HEK293T (cell line): ENCODE results near the gene LPCAT1.
"Not testable (repeated sequence)": the region's sequence is repeated elsewhere in the genome, so short reads cannot be mapped to it uniquely, and the experiment has no call there.

Experiments used
- CTCF ChIA-PET: fragments of 350-600 bp; formaldehyde crosslinking; extraction: SDS; loops from one replicate; lab custom pipeline; 2021; ENCODE audit warnings: antibody characterized with exemption, inconsistent platforms; lab: Yijun Ruan, JAX
- POLR2A ChIA-PET: fragments of 350-600 bp; formaldehyde crosslinking; extraction: SDS; loops from one replicate; lab custom pipeline; 2020; ENCODE audit warnings: antibody characterized with exemption, inconsistent platforms; lab: Yijun Ruan, JAX
- DNase-seq: peaks from one replicate; pipeline ENCODE4 v3.0.0; 2012; ENCODE audit warnings: mixed read lengths; ENCODE audit errors: extremely low spot score
- ARNT ChIP-seq: fragments of 450-650 bp; IDR thresholded peaks from 2 replicates; pipeline ENCODE4 v1.6.1; 2017; ENCODE audit warnings: mild to moderate bottlenecking
- BHLHE40 ChIP-seq: fragments of 450-650 bp; IDR thresholded peaks from 2 replicates; pipeline ENCODE4 v1.6.1; 2016; ENCODE audit warnings: mild to moderate bottlenecking, moderate library complexity, borderline replicate concordance
- CTBP1 ChIP-seq: fragments of 450-650 bp; IDR thresholded peaks from 2 replicates; pipeline ENCODE4 v1.6.1; 2016; ENCODE audit warnings: borderline replicate concordance
- ELF4 ChIP-seq: fragments of 450-650 bp; IDR thresholded peaks from 2 replicates; pipeline ENCODE4 v1.6.1; 2017; ENCODE audit warnings: antibody characterized with exemption
- FOXA1 ChIP-seq: fragments of 450-650 bp; IDR thresholded peaks from 2 replicates; pipeline ENCODE4 v1.6.1; 2016; ENCODE audit warnings: mild to moderate bottlenecking
- FOXK2 ChIP-seq: fragments of 450-650 bp; IDR thresholded peaks from 2 replicates; pipeline ENCODE4 v1.6.1; 2016; ENCODE audit warnings: mild to moderate bottlenecking
- FOXM1 ChIP-seq: fragments of 450-650 bp; IDR thresholded peaks from 2 replicates; pipeline ENCODE4 v1.6.1; 2017; ENCODE audit warnings: mild to moderate bottlenecking, borderline replicate concordance
- HDGF ChIP-seq: fragments of 450-650 bp; IDR thresholded peaks from 2 replicates; pipeline ENCODE4 v1.6.1; 2017; ENCODE audit warnings: antibody characterized with exemption, borderline replicate concordance
- L3MBTL2 ChIP-seq: fragments of 450-650 bp; conservative IDR thresholded peaks from 2 replicates; pipeline ENCODE4 v1.6.1; 2016; ENCODE audit warnings: mild to moderate bottlenecking
- LEF1 ChIP-seq: fragments of 450-650 bp; IDR thresholded peaks from 2 replicates; pipeline ENCODE4 v1.6.1; 2017; ENCODE audit warnings: mild to moderate bottlenecking, borderline replicate concordance
- NFRKB ChIP-seq: fragments of 450-650 bp; IDR thresholded peaks from 2 replicates; pipeline ENCODE4 v1.6.1; 2016; ENCODE audit warnings: mild to moderate bottlenecking, moderate library complexity
- PKNOX1 ChIP-seq: fragments of 450-650 bp; IDR thresholded peaks from 2 replicates; pipeline ENCODE4 v1.6.1; 2016
- SP1 ChIP-seq: fragments of 450-650 bp; IDR thresholded peaks from 2 replicates; pipeline ENCODE4 v1.6.1; 2017
- SUZ12 ChIP-seq: fragments of 450-650 bp; IDR thresholded peaks from 2 replicates; pipeline ENCODE4 v1.6.1; 2016; ENCODE audit warnings: mild to moderate bottlenecking
- TARDBP ChIP-seq: fragments of 450-650 bp; IDR thresholded peaks from 2 replicates; pipeline ENCODE4 v1.6.1; 2016
- ZNF384 ChIP-seq: fragments of 450-650 bp; IDR thresholded peaks from 2 replicates; pipeline ENCODE4 v1.6.1; 2016

The LPCAT1 gene

DNA sequence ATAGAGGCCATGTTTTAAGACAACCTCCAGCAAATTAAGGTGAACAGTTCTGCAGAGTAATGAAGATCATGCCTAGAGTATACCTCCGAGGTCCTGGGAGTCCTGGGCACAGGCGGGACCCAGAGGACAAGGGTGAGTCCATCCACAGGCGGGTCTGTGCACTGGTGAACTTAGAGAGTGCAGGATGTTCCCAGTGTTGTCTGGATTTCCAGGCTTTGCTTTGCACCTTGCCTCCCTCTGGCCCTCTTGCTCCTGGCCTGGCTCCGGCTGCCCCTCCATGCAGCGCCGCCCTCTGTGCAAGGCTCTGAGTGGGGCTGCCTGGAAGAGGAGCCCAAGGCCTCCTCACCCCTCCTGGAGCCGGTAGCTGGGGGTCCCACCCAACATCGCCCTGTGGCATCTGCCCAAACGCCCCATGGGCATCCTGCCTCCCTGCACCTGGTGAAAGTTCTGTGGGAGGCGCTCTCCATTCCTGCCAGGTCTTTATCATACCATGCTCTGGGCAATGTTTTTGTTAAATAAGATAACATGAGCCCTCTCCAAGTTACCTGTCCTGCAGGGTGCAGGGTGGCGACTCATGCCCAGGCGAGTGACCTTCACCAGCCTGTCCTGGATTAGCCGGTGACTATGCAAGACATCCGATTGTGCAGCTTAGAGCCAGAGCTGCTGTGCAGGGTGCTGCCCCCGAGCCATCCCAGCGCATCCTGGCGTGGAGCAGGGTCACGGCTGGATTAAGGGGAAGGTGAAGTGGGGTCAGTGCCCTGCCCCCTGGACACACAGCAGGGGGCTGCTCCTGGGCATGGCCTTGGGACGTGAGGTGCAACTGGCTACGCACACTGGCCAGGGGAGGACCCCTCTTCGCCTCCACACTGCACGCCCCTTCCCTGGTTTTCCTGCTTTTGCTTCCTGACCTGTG lies 41.3 kb upstream of the LPCAT1 start:
- no peak for DNase-seq
- ChIA-PET POLR2A (no interaction called here), CTCF (no interaction called here)
- TF ChIP-seq SUZ12 (no peak), L3MBTL2 (no peak), ZNF384 (no peak), TARDBP (no peak), FOXK2 (no peak), CTBP1 (no peak), BHLHE40 (no peak), SP1 (no peak)

DNA sequence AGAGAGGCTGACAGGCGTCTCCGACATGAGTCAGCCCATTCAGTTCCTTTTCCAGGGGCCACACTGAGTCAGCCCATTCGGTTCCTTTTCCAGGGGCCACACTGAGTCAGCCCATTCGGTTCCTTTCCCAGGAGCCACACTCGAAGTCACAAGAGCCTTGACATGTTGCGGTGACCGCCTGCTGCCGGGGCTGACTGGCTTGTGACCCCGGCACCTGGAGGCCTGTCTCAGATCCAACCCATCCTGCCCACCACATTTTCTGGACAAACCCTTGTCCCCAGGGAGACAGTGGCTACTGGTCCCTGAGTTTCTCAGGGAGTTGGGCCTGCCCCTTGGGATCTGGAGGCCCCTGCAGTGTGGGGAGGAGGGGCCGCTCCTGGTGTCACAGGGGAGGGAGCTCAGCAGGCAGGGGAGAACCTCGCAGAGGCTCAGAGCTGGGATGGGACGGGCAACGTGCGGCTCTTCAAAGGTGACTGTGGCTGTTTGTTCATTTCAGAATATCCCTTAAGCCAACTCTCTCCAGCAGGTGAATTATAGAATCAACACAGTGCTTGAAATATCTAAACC lies 40.5 kb upstream of the LPCAT1 start:
- ChIA-PET CTCF (no interaction called here), POLR2A (no interaction called here)
- no peak for DNase-seq
- TF ChIP-seq HDGF (no peak), FOXA1 (no peak), FOXK2 (no peak), FOXM1 (no peak)

- CTCF ChIA-PET, result no interaction called here
- no peak for DNase-seq
- TF ChIP-seq NFRKB (no peak), ZNF384 (no peak), L3MBTL2 (no peak), FOXK2 (no peak), PKNOX1 (no peak), BHLHE40 (no peak), LEF1 (no peak), ELF4 (no peak), FOXM1 (no peak), SP1 (no peak), TARDBP (no peak), SUZ12 (no peak), FOXA1 (no peak), ARNT (no peak), CTBP1 (no peak), HDGF (no peak)
- POLR2A ChIA-PET, result no interaction called here
Measured at GRCh38 chr5:1563617-1564181, 39.9 kb upstream of the LPCAT1 start.

DNA sequence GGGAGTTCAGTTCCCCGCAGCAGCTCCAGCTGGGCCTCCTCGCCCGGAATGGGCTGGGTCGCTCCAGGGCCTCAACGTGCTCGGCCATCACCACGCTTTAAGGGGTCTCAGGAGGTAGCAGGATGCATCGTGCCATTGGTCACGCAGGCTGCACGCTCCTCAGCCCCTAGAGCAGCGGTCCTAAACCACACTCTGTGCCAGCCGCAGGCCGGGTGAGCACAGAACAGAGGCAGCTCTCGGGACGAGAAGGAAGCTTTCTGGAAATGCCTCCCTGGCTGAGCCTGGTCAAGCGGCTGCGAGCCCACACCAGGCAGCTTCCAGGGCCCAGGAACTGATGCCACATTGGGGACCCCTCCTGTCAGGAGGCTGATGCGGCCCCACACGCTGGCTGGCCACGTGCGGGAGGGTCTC lies 39.3 kb upstream of the LPCAT1 start:
- CTCF ChIA-PET, result no interaction called here
- no peak for DNase-seq
- POLR2A ChIA-PET, result no interaction called here
- TF ChIP-seq FOXA1 (no peak), PKNOX1 (no peak), BHLHE40 (no peak), ZNF384 (no peak), LEF1 (no peak), SUZ12 (no peak), SP1 (no peak), ELF4 (no peak), FOXM1 (no peak), NFRKB (no peak), FOXK2 (no peak), ARNT (no peak), TARDBP (no peak), L3MBTL2 (no peak), HDGF (no peak), CTBP1 (no peak)

- no peak for TF ChIP-seq CTBP1
- no peak for TF ChIP-seq ARNT
- no peak for TF ChIP-seq ZNF384
- TF ChIP-seq SUZ12, result no peak
- ChIA-PET POLR2A (no interaction called here), CTCF (no interaction called here)
- no peak for DNase-seq
Measured at GRCh38 chr5:1562599-1562998, 38.8 kb upstream of the LPCAT1 start.

DNA sequence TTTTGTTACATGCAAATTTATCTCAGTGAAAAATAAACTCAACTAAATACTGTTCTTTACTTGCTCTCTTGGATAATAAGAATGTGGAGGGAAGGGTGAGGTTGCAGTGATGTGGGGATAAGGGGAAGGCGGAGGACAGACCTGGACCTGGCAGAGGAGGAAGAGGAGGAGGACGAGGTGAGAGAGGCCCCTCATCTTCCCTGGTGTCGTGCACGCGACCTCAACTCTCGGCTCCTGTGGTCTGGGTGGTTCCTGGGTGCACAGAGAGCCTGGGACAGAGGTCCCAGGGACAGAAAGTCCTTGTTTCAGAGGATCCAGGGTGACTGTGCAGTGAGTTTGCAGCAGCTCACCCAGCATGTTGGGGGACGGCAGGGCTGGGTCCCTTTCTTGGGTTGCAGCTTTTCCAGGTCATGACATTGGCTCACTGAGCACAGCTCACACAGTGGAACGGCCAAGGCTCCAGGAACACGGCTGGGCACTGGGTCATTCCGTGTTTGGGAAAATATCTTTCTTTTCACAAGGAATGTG lies 37.7 kb upstream of the LPCAT1 start:
- CTCF ChIA-PET, result no interaction called here
- no peak for TF ChIP-seq BHLHE40
- TF ChIP-seq ARNT, result no peak
- no peak for TF ChIP-seq SUZ12
- TF ChIP-seq HDGF, result no peak
- no peak for TF ChIP-seq TARDBP
- no peak for TF ChIP-seq FOXA1
- no peak for TF ChIP-seq FOXM1
- no peak for DNase-seq
- POLR2A ChIA-PET, result no interaction called here

DNA sequence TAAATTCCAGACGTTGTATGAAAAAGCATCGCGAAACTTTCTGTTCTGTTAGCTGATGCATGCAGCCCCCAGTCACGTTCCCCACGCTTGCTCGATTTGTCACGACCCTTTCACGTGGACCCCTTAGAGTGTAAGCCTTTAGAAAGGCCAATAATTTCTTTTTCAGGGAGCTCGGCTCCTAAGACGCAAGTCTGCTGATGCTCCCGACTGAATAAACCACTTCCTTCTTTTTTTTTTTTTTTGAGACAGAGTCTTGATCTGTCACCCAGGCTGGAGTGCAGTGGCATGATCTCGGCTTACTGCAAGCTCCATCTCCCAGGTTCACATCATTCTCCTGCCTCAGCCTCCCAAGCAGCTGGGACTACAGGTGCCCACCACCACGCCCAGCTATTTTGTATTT lies 36.7 kb upstream of the LPCAT1 start:
- POLR2A ChIA-PET, DNase-seq, CTCF ChIA-PET: not testable (repeated sequence)
